IMR-90 (cell line): ENCODE measurements around the gene GRAMD2A. TPM values are rescaled to one million over a fixed set of nuclear protein-coding genes. Genes with fewer than 3 reads are reported as not detected.

Experiments used
- ATAC-seq: fragments of 200-7000 bp; cut with Tn5 transposase; 2 replicates; pipeline ENCODE4 v1.9.1; 2020; ENCODE audit warnings: low read depth, mild to moderate bottlenecking, moderate library complexity
- BruUV-seq: library from RNA; stranded (reverse); fragments of 400-500 nt; replicated peaks from 2 replicates; lab custom pipeline; 2021; lab: Mats Ljungman, UMichigan
- CTCF ChIA-PET: fragments of 300-600 bp; formaldehyde crosslinking; extraction: SDS; loops from one replicate; lab custom pipeline; 2021; ENCODE audit warnings: antibody characterized with exemption; lab: Yijun Ruan, JAX
- POLR2A ChIA-PET: fragments of 300-600 bp; sonication (Branson Sonifier 250); formaldehyde crosslinking; loops from one replicate; lab custom pipeline; 2022; ENCODE audit warnings: antibody characterized with exemption; ENCODE audit not compliant: unreplicated experiment; lab: Charles Lee
- DNase-seq: peaks from one replicate; pipeline ENCODE4 v3.0.0; 2013
- H2AFZ ChIP-seq: replicated peaks from 2 replicates; pipeline ENCODE3; 2013; ENCODE audit warnings: low read length, mild to moderate bottlenecking; ENCODE audit not compliant: poor library complexity
- H2AK5ac ChIP-seq: 2 replicates; pipeline ENCODE4 v1.6.1; 2013; ENCODE audit warnings: low read depth, low read length, inconsistent platforms
- H2AK9ac ChIP-seq: replicated peaks from 2 replicates; pipeline ENCODE3; 2013; ENCODE audit warnings: mild to moderate bottlenecking, low read depth, low read length, moderate library complexity; ENCODE audit not compliant: poor library complexity
- H2BK120ac ChIP-seq: 2 replicates; pipeline ENCODE4 v1.6.1; 2013; ENCODE audit warnings: low read depth, low read length, inconsistent platforms
- H2BK15ac ChIP-seq: 3 replicates; pipeline ENCODE4 v1.6.1; 2013; ENCODE audit warnings: low read depth, low read length, inconsistent platforms
- H2BK20ac ChIP-seq: 2 replicates; pipeline ENCODE4 v1.6.1; 2013; ENCODE audit warnings: low read depth, mild to moderate bottlenecking, inconsistent platforms, low read length, moderate library complexity
- H2BK5ac ChIP-seq: 2 replicates; pipeline ENCODE4 v1.6.1; 2013; ENCODE audit warnings: mild to moderate bottlenecking, low read depth, low read length, inconsistent platforms; ENCODE audit not compliant: poor library complexity, severe bottlenecking
- H3K14ac ChIP-seq: replicated peaks from 2 replicates; pipeline ENCODE4 v1.6.1; 2013; ENCODE audit warnings: low read depth, low read length, inconsistent platforms
- H3K18ac ChIP-seq: 2 replicates; pipeline ENCODE4 v1.6.1; 2013; ENCODE audit warnings: low read depth, low read length, control low read depth
- H3K23ac ChIP-seq: 2 replicates; pipeline ENCODE4 v1.6.1; 2013; ENCODE audit warnings: low read depth, low read length, inconsistent platforms
- H3K27ac ChIP-seq: 2 replicates; pipeline ENCODE4 v1.5.1; 2013; ENCODE audit warnings: mild to moderate bottlenecking, control low read depth, low read length; ENCODE audit not compliant: insufficient read depth
- H3K27me3 ChIP-seq: 2 replicates; pipeline ENCODE4 v1.6.1; 2013; ENCODE audit warnings: low read length; ENCODE audit not compliant: control insufficient read depth, insufficient read depth
- H3K36me3 ChIP-seq: 2 replicates; pipeline ENCODE4 v1.6.1; 2013; ENCODE audit warnings: low read length, mixed read lengths; ENCODE audit not compliant: control insufficient read depth, insufficient read depth
- H3K4ac ChIP-seq: 2 replicates; pipeline ENCODE4 v1.6.1; 2013; ENCODE audit warnings: low read depth, low read length, inconsistent platforms
- H3K4me1 ChIP-seq: 2 replicates; pipeline ENCODE4 v1.6.1; 2013; ENCODE audit warnings: low read length, mixed read lengths; ENCODE audit not compliant: control insufficient read depth, insufficient read depth
- H3K4me2 ChIP-seq: 2 replicates; pipeline ENCODE4 v1.6.1; 2013; ENCODE audit warnings: low read depth, mild to moderate bottlenecking, control low read depth, low read length, moderate library complexity
- H3K4me3 ChIP-seq: 2 replicates; pipeline ENCODE4 v1.5.1; 2013; ENCODE audit warnings: low read depth, mild to moderate bottlenecking, control low read depth, low read length, moderate library complexity; ENCODE audit not compliant: insufficient read depth
- H3K56ac ChIP-seq: 2 replicates; pipeline ENCODE4 v1.6.1; 2013; ENCODE audit warnings: low read length, inconsistent platforms; ENCODE audit not compliant: insufficient read depth; ENCODE audit errors: extremely low read depth
- H3K79me1 ChIP-seq, 2 experiments: 2 replicates each; pipeline ENCODE4 v1.6.1; 2013; ENCODE audit warnings: low read length in 2 of 2, inconsistent platforms in 1 of 2, low read depth in 1 of 2
- H3K9ac ChIP-seq: 2 replicates; pipeline ENCODE4 v1.6.1; 2013; ENCODE audit warnings: low read depth, low read length, control low read depth
- H3K9me1 ChIP-seq: 2 replicates; pipeline ENCODE4 v1.6.1; 2013; ENCODE audit warnings: low read length, inconsistent platforms; ENCODE audit not compliant: insufficient read depth
- H3K9me3 ChIP-seq: 2 replicates; pipeline ENCODE4 v1.6.1; 2013; ENCODE audit warnings: low read length; ENCODE audit not compliant: control insufficient read depth, insufficient read depth
- H4K20me1 ChIP-seq: 2 replicates; pipeline ENCODE4 v1.6.1; 2013; ENCODE audit warnings: low read length, inconsistent platforms; ENCODE audit not compliant: insufficient read depth
- H4K5ac ChIP-seq: 2 replicates; pipeline ENCODE4 v1.6.1; 2013; ENCODE audit warnings: mild to moderate bottlenecking, low read depth, low read length, control low read depth
- H4K8ac ChIP-seq, 2 experiments: 2 replicates each; pipeline ENCODE4 v1.6.1; 2013; ENCODE audit warnings: low read depth in 2 of 2, low read length in 2 of 2, control low read depth in 1 of 2, inconsistent platforms in 1 of 2
- H4K91ac ChIP-seq: 2 replicates; pipeline ENCODE4 v1.6.1; 2013; ENCODE audit warnings: low read depth, low read length, inconsistent platforms; ENCODE audit not compliant: insufficient read depth
- BHLHE40 ChIP-seq: fragments of 150-350 bp; IDR thresholded peaks from 2 replicates; pipeline ENCODE4 v1.6.1; 2016; ENCODE audit warnings: mild to moderate bottlenecking, low read depth, low read length
- CEBPB ChIP-seq: IDR thresholded peaks from 2 replicates; pipeline ENCODE4 v1.6.1; 2012; ENCODE audit warnings: low read depth, low read length, improper control_type of control experiment
- CHD1 ChIP-seq: IDR thresholded peaks from 2 replicates; pipeline ENCODE4 v1.6.1; 2012; ENCODE audit warnings: low read depth, low read length, improper control_type of control experiment
- FOS ChIP-seq: fragments of 150-350 bp; IDR thresholded peaks from 2 replicates; pipeline ENCODE4 v1.6.1; 2016; ENCODE audit warnings: low read depth, low read length
- MAFK ChIP-seq: IDR thresholded peaks from 2 replicates; pipeline ENCODE4 v1.6.1; 2012; ENCODE audit warnings: low read depth, low read length, improper control_type of control experiment
- MAZ ChIP-seq: IDR thresholded peaks from 2 replicates; pipeline ENCODE4 v1.6.1; 2012; ENCODE audit warnings: low read depth, mild to moderate bottlenecking, low read length, improper control_type of control experiment, moderate library complexity, borderline replicate concordance
- MXI1 ChIP-seq: IDR thresholded peaks from 2 replicates; pipeline ENCODE4 v1.6.1; 2012; ENCODE audit warnings: low read depth, mild to moderate bottlenecking, low read length, moderate library complexity, borderline replicate concordance
- NFE2L2 ChIP-seq: fragments of 150-350 bp; IDR thresholded peaks from 2 replicates; pipeline ENCODE4 v1.6.1; 2016; ENCODE audit warnings: low read depth, mild to moderate bottlenecking, low read length
- POLR2A ChIP-seq: IDR thresholded peaks from 2 replicates; pipeline ENCODE4 v1.6.1; 2012; ENCODE audit warnings: mild to moderate bottlenecking, low read depth, low read length
- RAD21 ChIP-seq: IDR thresholded peaks from 2 replicates; pipeline ENCODE4 v1.6.1; 2012; ENCODE audit warnings: low read length, improper control_type of control experiment
- RCOR1 ChIP-seq: IDR thresholded peaks from 2 replicates; pipeline ENCODE4 v1.6.1; 2012; ENCODE audit warnings: mild to moderate bottlenecking, low read length, improper control_type of control experiment; ENCODE audit not compliant: insufficient replicate concordance
- RFX5 ChIP-seq: IDR thresholded peaks from 2 replicates; pipeline ENCODE4 v1.8.0; 2012; ENCODE audit warnings: low read depth, mild to moderate bottlenecking, low read length, moderate library complexity
- SMC3 ChIP-seq: fragments of 150-350 bp; IDR thresholded peaks from 2 replicates; pipeline ENCODE4 v1.6.1; 2016; ENCODE audit warnings: low read depth, mild to moderate bottlenecking, antibody characterized with exemption, low read length, moderate library complexity
- WGBS, 2 experiments: methylation state at CpG; one replicate each; pipeline versions ENCODE4 v1.1.5 to v1.1.7; 2013; ENCODE audit warnings: missing lambda C conversion rate in 2 of 2; ENCODE audit not compliant: insufficient read length in 1 of 2; ENCODE audit errors: extremely low coverage in 2 of 2; 5-methylcytosine and 5-hydroxymethylcytosine counted together
- dilution Hi-C: fragments of 300-500 bp; cut with HindIII; formaldehyde crosslinking; loops from one replicate; pipeline ENCODE4 v1.14.3; 2018; ENCODE audit warnings: low sequenced_read_pairs; ENCODE audit not compliant: unreplicated experiment
- in situ Hi-C: fragments of 300-500 bp; cut with MboI; formaldehyde crosslinking; loops from 3 replicates; pipeline ENCODE4 v1.14.3; 2019; ENCODE audit warnings: low sequenced_read_pairs, inconsistent platforms, mixed read lengths
- intact Hi-C: fragments of 100-400 bp; cut with micrococcal nuclease; formaldehyde crosslinking; loops from 2 replicates; pipeline ENCODE4 v1.10.0; 2022
- polyA plus RNA-seq, 3 experiments: library from polyadenylated mRNA; depleted of rRNA; stranded (reverse); fragments of >200 nt; gene quantifications; 2 replicates each; pipeline ENCODE4 v1.2.3, GENCODE V29; 2012; ENCODE audit warnings: low replicate concordance in 1 of 3
- total RNA-seq: library from RNA; depleted of rRNA; stranded (reverse); fragments of >200 nt; gene quantifications from 2 replicates; pipeline ENCODE4 v1.2.3, GENCODE V29; 2012
- TF ChIP-seq, protein P1 (sequence below): fragments of 150-350 bp; IDR thresholded peaks from 2 replicates; pipeline ENCODE4 v1.6.1; 2016; ENCODE audit warnings: low read depth, mild to moderate bottlenecking, low read length, moderate library complexity, borderline replicate concordance
- TF ChIP-seq, protein P2 (sequence below): conservative IDR thresholded peaks from 2 replicates; pipeline ENCODE4 v1.5.1; 2012; ENCODE audit warnings: mild to moderate bottlenecking, low read depth, low read length, improper control_type of control experiment
- TF ChIP-seq, protein P3 (sequence below): fragments of 150-350 bp; IDR thresholded peaks from 2 replicates; pipeline ENCODE4 v1.6.1; 2017; ENCODE audit warnings: mild to moderate bottlenecking, antibody characterized with exemption, low read length, low read depth

The GRAMD2A gene
- total and polyA plus RNA-seq, 2 of the 4 experiments (the other 2 are of a cell fraction), result 0.14 to 0.18 TPM

DNA sequence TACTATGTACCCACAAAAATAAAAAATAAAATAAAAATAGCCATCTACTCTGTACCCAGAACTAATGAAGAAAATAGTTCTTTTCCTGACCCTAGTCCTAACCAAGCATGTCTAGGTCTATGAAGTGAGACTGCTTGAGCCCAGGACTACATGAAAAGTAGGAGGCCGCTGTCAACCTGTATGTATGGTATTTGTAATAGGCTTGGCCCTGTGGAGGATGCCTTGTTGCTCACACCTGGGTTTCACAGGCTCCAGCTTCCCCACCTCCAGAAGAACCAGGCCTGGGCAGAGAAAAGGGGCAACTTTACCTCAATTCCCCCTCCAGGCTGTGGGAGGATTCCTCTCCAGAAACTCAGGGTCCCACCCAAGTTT lies 40.3 kb upstream of the GRAMD2A start:
- POLR2A ChIA-PET, result no interaction called here

More for the DNA sequence above, 40.3 kb upstream of the GRAMD2A start:
- H3K9me1 ChIP-seq, result peaks cover 26% of the 10 kb centered on the region
- H4K8ac ChIP-seq, result peak overlapping the region; percentile 60 to 99
- H2AFZ ChIP-seq, result peak overlapping the region; percentile 87
- peak overlapping the region; percentile 99 for H2AK9ac ChIP-seq
- DNase-seq (no peak), ATAC-seq (peak; percentile 25)
- no peaks in the 10 kb centered on the region for H3K9me3 ChIP-seq
- dilution Hi-C loops (no loop called here), intact Hi-C loops (no loop called here), in situ Hi-C loops (no loop called here)
- peaks cover 18% of the 10 kb centered on the region for H3K36me3 ChIP-seq
- H3K18ac ChIP-seq, result peak overlapping the region; percentile 86
- no TSS peak for BruUV-seq
- H4K91ac ChIP-seq, result peak overlapping the region; percentile 99
- H3K56ac ChIP-seq, result peak overlapping the region; percentile 88; the same call in 1 of the 2 replicates
- peak overlapping the region; percentile 11; the same call in 1 of the 2 replicates for H3K9ac ChIP-seq
- peaks cover 10 to 30% of the 10 kb centered on the region in 2 experiments; a peak in 3 of 4 replicates for H3K79me1 ChIP-seq
- H2BK15ac ChIP-seq, result peak overlapping the region; percentile 100
- H3K4me1 ChIP-seq, result peaks cover 14% of the 10 kb centered on the region
- H2BK5ac ChIP-seq, result peak overlapping the region; percentile 96
- peak overlapping the region; percentile 99 for H2BK120ac ChIP-seq
- no peak overlapping the region for H3K4me3 ChIP-seq
- no peaks in the 10 kb centered on the region for H3K27me3 ChIP-seq
- peak overlapping the region; percentile 92 for H3K14ac ChIP-seq
- no peak overlapping the region for H3K4me2 ChIP-seq
- TF ChIP-seq SMC3 (no peak), NFE2L2 (no peak), FOS (no peak), RCOR1 (no peak), MAZ (no peak), BHLHE40 (no peak), MXI1 (no peak), POLR2A (no peak), RFX5 (no peak), MAFK (no peak), RAD21 (no peak), CEBPB (no peak), CHD1 (no peak)
- TF ChIP-seq, protein P1, sequence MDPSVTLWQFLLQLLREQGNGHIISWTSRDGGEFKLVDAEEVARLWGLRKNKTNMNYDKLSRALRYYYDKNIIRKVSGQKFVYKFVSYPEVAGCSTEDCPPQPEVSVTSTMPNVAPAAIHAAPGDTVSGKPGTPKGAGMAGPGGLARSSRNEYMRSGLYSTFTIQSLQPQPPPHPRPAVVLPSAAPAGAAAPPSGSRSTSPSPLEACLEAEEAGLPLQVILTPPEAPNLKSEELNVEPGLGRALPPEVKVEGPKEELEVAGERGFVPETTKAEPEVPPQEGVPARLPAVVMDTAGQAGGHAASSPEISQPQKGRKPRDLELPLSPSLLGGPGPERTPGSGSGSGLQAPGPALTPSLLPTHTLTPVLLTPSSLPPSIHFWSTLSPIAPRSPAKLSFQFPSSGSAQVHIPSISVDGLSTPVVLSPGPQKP, result no peak
- TF ChIP-seq, protein P2, sequence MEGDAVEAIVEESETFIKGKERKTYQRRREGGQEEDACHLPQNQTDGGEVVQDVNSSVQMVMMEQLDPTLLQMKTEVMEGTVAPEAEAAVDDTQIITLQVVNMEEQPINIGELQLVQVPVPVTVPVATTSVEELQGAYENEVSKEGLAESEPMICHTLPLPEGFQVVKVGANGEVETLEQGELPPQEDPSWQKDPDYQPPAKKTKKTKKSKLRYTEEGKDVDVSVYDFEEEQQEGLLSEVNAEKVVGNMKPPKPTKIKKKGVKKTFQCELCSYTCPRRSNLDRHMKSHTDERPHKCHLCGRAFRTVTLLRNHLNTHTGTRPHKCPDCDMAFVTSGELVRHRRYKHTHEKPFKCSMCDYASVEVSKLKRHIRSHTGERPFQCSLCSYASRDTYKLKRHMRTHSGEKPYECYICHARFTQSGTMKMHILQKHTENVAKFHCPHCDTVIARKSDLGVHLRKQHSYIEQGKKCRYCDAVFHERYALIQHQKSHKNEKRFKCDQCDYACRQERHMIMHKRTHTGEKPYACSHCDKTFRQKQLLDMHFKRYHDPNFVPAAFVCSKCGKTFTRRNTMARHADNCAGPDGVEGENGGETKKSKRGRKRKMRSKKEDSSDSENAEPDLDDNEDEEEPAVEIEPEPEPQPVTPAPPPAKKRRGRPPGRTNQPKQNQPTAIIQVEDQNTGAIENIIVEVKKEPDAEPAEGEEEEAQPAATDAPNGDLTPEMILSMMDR, result no peak
- TF ChIP-seq, protein P3, sequence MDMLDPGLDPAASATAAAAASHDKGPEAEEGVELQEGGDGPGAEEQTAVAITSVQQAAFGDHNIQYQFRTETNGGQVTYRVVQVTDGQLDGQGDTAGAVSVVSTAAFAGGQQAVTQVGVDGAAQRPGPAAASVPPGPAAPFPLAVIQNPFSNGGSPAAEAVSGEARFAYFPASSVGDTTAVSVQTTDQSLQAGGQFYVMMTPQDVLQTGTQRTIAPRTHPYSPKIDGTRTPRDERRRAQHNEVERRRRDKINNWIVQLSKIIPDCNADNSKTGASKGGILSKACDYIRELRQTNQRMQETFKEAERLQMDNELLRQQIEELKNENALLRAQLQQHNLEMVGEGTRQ, result no peak
- H2AK5ac ChIP-seq, result peak overlapping the region; percentile 94
- peak overlapping the region; percentile 82 for H3K27ac ChIP-seq
- no peaks in the 10 kb centered on the region for H4K20me1 ChIP-seq
- peak overlapping the region; percentile 99 for H2BK20ac ChIP-seq
- H3K23ac ChIP-seq, result peak overlapping the region; percentile 95
- peak overlapping the region; percentile 89 for H4K5ac ChIP-seq
- CTCF ChIA-PET, result interaction anchor here (1.0 kb wide), 1 partner anchor 11 kb away, joined by 3 read pairs; no protein-coding TSS in a partner anchor
- WGBS, 2 experiments, result no CpG with 5 or more reads among the region's 1 CpG
- peak overlapping the region; percentile 97 for H3K4ac ChIP-seq
